Measurements from ENCODE around the gene CCDC73.
"Not testable (repeated sequence)": the region's sequence is repeated elsewhere in the genome, so short reads cannot be mapped to it uniquely, and the experiment has no call there.

The CCDC73 gene

DNA sequence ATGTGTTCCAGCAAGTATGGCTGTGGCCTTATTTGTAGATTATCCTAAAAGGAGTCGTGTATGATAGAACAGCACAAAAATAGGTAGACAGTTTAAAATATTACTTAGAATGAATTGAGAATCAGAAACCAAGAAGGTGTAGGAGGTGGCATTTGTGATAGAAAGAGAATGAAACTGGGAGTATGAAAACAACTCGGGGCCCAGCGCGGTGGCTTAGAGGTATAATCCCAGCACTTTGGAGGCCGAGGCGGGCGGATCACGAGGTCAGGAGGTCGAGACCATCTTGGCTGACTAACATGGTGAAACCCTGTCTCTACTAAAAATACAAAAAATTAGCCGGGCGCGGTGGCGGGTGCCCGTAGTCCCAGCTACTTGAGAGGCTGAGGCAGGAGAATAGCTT is 198.3 kb downstream of the CCDC73 start:
- DNase-seq = not testable (repeated sequence)

- no peak for DNase-seq
Measured at GRCh38 chr11:32594272-32594671, 200.2 kb downstream of the CCDC73 start.

DNA sequence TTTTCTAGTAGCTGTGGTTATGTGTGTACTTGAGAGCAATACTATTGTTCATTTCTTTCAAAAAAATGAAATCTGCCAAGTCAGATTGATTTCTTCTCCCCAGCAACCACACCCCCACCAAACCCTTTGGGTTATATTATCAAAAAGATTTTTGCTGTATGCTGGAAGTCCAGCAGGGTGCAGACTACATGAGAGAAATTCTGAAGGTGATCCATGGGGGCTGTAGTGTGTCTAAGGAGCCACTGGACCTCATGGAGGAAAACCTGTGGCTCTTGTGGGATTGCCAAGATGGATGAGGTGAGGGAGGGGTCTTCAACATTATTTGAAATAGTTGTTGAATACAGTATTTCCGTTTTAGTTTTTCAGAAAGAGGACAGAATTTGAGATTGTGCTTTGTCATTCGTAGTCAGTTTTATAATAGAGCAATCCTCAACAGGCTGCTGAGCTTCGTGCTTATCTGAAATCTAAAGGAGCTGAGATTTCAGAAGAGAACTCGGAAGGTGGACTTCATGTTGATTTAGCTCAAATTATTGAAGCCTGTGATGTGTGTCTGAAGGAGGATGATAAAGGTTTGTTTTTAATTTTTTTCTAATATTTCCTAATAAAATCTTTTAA is 207.8 kb downstream of the CCDC73 start:
- no peak for DNase-seq

DNA sequence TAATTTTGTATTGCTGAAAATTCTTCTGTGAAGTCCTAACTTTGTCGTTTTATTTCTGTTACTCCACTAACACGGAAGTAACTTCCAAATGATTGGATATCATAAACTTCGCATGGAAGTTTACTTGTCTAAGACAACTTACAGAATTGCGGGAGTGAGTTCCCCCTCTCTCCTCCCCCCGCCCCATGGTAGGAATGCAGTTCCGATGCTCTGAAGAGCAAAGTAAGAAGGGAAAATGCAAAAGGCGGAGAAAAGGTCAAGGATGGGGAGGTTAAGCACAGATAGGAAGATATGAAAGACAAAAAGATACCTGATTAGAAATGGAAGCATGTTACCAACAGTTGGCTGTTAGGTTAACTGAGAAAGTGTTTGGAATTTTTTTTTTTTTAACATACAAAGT is 209.5 kb downstream of the CCDC73 start:
- no peak for DNase-seq

DNA sequence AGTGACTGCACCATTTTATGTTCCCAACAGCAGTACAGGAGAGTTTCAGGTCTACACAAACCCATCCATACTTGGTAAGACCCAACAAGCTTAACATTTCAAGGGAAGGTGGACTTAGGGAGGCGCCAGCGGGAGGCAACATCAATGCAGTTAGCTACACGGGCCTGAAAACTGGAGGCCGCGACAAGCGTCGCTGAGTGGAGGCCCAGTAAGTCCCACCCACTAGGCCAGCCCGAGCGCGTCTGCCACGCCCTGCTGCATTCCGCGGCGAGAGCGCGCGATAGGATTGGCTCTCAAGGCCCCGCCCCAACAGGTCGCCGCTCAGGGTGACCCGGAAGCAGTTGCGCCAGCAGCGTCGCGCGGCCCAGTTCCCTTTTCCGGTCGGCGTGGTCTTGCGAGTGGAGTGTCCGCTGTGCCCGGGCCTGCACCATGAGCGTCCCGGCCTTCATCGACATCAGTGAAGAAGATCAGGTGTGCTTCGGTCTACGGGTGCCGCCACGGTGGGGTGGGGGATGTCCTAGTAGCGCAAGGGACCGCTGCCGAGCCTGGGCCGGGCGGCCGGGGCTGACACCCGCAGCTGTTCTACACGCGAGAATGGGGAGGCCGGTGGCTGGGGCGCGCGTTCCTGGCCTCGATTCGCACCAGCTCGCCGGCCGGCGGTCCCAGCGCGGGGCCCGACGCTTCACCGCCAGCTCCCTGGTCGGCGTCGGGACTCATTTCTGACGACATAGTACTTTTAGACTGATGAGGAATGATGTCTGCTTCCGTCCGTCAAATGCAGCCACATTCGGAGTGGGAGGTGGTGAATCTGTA is 210.8 kb downstream of the CCDC73 start, which contains the start of gene EIF3M:
EIF3M (plus strand) TSS at position 373 of the 813 bp plus-strand sequence; CDS start at position 430, 57 bp downstream.
- peak; percentile 61 to 97 (median 92) for DNase-seq

DNA sequence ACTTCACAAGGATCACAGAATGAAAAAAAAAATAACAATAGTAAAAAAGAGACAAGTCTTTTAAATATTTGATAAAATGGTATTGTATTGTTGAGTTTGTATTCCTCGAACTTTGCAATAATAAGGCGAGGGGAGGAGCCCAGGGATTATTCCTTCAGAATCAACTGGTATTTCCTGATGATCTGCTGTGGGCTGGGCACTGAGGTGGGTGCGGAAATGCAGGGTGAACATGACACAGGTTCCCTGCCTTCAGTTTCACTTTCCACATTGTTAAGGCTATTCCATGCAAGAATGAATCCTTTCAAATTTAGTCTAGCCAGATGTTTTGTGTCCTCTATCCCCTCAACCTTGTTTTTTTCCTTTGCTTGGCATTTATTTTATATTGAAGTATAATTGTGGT is 212.9 kb downstream of the CCDC73 start:
- DNase-seq = no peak

DNA sequence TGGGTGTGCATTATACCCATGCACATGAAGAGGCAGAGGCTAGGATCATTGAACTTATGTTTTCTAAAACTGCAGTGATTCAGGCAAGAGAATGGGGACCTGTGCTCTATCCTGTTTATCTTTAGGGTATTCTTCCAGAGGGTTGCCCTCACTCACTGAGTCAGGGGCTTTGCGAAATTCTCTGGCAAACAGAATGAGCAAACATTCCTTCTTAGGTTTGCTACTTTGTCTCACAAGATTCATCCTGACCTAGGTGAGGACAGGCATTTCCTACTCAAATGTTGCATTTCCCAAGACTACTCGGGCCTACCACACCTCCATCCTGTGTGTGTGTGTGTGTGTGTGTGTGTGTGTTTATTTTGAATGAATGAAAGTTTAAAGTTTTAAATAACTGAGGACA is 213.5 kb downstream of the CCDC73 start:
- no peak for DNase-seq

DNA sequence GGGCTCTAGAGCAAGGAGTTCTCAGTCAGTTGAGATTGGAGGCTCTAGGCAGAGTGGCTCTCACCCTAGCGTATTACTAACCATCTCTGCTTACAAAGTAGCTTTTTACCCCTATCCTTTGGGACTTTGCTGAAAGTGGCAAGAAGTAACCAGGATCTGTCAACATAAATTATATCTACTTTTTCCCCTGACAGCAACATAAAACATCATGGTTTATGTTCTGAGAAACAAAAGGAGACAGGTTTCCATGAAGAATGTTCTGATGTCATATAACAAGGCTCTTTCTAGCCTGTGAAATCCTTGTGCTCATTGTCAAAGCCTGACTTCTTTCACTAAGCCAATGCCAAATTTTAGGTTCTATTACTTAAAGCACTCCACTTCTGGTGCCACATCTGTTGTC is 218.0 kb downstream of the CCDC73 start:
- DNase-seq = no peak

DNA sequence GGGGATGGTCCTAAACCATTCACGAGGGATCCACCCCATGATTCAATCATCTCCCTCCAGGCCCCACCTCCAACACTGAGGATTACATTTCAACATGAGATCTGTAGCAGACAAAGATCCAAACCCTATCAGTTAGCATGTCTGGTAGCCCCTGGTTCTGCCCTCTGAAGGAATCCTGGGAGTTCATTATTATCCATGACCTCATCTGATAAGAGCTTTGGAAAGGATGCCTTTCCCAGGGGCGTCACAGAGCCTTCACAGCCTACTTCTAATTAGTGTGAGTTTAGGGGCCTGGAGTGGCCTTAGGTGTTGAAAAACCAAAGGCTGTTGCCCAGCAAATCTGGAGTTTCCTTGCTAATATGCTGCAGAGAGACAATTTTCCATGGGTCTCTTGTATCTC is 219.4 kb downstream of the CCDC73 start:
- DNase-seq = no peak

DNA sequence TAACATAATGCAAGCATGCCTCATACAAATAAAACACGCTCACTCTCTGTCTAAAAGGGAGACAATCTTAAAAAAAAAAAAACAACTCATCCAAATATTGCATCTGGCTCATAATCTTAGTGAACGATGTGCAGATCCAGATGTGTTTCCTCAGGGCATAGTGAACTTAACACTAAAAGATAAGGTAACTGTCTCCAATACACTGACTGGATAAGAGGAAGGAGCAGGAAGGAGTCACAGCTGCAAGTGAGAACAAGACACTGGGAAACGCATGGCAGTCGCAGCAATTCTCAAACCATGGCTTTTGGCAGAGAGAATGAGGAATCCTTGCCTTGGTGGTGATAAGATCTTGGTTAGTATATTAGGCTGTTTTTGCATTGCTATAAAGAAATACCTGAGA is 220.0 kb downstream of the CCDC73 start:
- DNase-seq = no peak

DNA sequence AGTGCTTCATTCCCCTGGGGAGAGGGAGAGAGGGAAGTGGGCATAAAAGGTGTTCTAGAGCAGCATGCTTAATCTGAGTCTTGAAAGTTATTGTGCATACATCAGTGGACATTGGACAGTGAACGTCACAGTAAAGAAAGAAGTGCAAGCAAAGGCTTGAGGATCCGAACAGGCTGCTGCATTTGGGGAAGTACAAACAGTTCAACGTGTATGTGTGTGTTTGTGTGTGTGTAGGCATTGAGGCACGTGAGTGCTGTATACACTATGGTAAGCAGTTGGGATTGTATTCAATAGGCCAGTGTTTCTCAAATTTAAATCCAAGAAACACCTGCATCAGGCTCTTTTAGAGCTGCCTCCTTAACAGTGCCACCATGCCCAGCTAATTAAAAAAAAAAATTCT is 221.2 kb downstream of the CCDC73 start:
- no peak for DNase-seq

GRCh38 chr11:32571039-32571438 is 223.4 kb downstream of the CCDC73 start:
- DNase-seq = no peak

GRCh38 chr11:32569313-32569881 is 225.1 kb downstream of the CCDC73 start:
- no peak for DNase-seq

DNA sequence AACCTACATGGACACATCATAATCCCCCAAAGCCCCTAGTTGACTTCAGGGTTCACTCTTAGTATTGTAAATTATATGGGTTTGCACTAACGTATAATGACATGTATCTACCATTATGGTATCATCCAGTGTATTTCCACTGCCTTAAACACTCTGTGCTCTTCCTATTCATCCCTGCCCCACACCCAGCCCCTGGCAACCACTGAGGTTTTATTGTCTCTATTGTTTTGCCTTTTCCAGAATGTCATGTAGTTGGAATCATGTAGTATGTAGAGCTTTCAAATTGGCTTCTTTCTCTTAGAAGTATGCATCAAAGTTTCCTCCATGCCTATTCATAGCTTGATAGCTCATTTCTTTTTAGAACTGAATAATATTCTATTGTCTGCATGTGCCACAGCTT is 227.3 kb downstream of the CCDC73 start:
- DNase-seq = no peak

GRCh38 chr11:32566517-32566916 is 227.9 kb downstream of the CCDC73 start:
- no peak for DNase-seq

GRCh38 chr11:32563600-32563959 is 230.9 kb downstream of the CCDC73 start:
- no peak for DNase-seq

DNA sequence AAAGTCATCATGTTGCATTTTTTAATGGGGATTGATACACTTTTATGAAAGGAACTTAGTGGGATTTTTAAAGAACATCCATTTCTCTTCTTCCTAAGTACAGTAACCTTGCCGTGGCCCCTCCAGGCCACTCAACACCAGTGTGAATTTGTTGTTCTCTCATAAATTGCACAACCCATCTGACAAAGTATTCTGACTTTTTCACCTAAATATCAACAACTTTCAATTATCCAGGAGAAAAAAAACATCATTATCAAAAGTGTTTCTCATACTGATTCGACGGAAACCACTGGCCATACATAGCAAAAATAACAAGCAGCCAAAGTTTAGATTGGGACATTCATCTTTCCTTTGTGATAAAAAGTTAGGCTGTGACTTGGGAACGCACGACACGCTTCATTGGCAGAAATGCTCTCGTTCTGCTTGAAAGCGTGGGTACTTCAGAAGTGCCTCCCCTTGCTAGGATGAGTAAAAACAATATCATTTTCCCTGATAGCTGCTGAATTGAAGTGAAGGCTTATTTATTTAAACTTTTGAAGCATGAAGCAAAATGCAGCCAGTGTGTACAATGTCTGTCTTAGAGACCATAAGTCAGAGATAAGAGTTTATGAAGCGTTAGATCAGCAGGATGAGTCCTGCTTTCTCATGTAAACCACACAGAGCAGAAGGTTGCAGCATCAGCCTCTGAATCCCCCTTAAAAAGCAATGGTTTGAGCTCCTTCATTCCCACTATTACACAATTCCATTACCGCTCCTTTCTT is 231.4 kb downstream of the CCDC73 start:
- no peak for DNase-seq

- DNase-seq = no peak
Measured at GRCh38 chr11:32561835-32562234, 232.6 kb downstream of the CCDC73 start.

DNA sequence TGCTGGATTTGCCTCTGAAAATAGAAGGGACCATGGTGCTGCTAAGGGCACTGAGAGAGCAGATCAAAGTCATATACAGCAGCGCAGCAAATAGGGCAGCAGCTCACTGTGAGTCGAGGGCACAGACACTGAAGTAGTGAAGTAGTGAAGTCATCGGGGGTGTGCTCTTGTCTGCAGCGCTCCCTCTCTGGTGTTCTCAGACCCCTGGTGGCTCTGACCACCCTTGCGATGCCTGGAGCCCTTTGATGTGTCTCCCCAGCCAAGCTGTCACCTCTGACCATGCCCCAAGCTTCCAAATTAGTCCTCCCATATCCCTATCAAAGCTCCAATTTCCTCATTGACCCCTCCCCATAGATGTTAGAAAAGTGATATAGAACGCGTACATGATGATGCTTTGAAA is 238.6 kb downstream of the CCDC73 start:
- no peak for DNase-seq

- DNase-seq = no peak
Measured at GRCh38 chr11:32555091-32555490, 239.4 kb downstream of the CCDC73 start.

Measured in hypothalamus (tissue), 51 donors.